K562 (cell line): Measurements from ENCODE around the gene RO60.

Experiments
- CTCF ChIP-seq, 3 experiments: IDR thresholded peaks in 2 of 3; conservative IDR thresholded peaks in 1 of 3; 2 replicates each; pipeline ENCODE4 v1.5.1; 2011 to 2012; ENCODE audit warnings: low read length in 3 of 3, mild to moderate bottlenecking in 3 of 3, control low read depth in 2 of 3, improper control_type of control experiment in 1 of 3, inconsistent platforms in 1 of 3, low read depth in 1 of 3, mixed read lengths in 1 of 3, moderate library complexity in 1 of 3; ENCODE audit not compliant: insufficient read depth in 2 of 3
- ESRRB ChIP-seq: fragments of 250-450 bp; sonication (Bioruptor Pico); IDR thresholded peaks from 2 replicates; pipeline ENCODE4 v1.5.0; 2020; ENCODE audit warnings: mild to moderate bottlenecking, moderate library complexity, borderline replicate concordance
- NR0B1 ChIP-seq: fragments of 450-650 bp; IDR thresholded peaks from one replicate; pipeline ENCODE4 v1.6.1; 2018; ENCODE audit warnings: mild to moderate bottlenecking, moderate library complexity; ENCODE audit not compliant: partially characterized antibody
- REST ChIP-seq, 2 experiments: fragments of 450-650 bp; formaldehyde crosslinking in 1 of 2; IDR thresholded peaks; 2 replicates each; pipeline versions ENCODE4 v1.4.0 to v1.6.1; 2014 to 2020; ENCODE audit warnings: mild to moderate bottlenecking in 2 of 2, borderline replicate concordance in 1 of 2, low read depth in 1 of 2
- ZNF384 ChIP-seq: IDR thresholded peaks from 2 replicates; pipeline ENCODE4 v1.6.1; 2012; ENCODE audit warnings: low read depth, low read length, improper control_type of control experiment

GRCh38 chr1:193077991-193078390 lies 18.6 kb downstream of the RO60 start:
- TF ChIP-seq CTCF (IDR thresholded peaks at IDR 0.05 in 2 of 3, conservative IDR thresholded peaks at IDR 0.05 in 1 of 3; ENCODE audit: insufficient read depth in 2 of 3, low read depth in 1 of 3, low read length in 3 of 3) (no peak), ZNF384 (no peak), NR0B1 (no peak), REST (IDR thresholded peaks at IDR 0.05; ENCODE audit: borderline replicate concordance) (no peak), REST (CRISPR knock-in tag; IDR thresholded peaks at IDR 0.05; ENCODE audit: low read depth) (no peak), ESRRB (CRISPR knock-in tag) (no peak)
